ENCODE results near the gene TP53BP2. TPM values are rescaled to one million over a fixed set of nuclear protein-coding genes. Genes with fewer than 3 reads are reported as not detected.

TP53BP2 gene
- polyA plus RNA-seq, 3 donors: 6.4 to 13.9 (median 12.0) TPM

GRCh38 chr1:223776826-223777454, 68.8 kb downstream of the TP53BP2 start:
- 67 to 90% (median 85%) methylated on average over 8 to 10 of the region's 10 CpGs for WGBS, 3 donors
- no peak overlapping the region for H3K27ac ChIP-seq (ENCODE audit: low read depth, low read length)

GRCh38 chr1:223776075-223776814, 69.5 kb downstream of the TP53BP2 start:
- 46 to 53% (median 47%) methylated on average over 9 of the region's 9 CpGs for WGBS, 3 donors
- H3K27ac ChIP-seq (ENCODE audit: low read depth, low read length): no peak overlapping the region

- no peak overlapping the region for H3K27ac ChIP-seq (ENCODE audit: low read depth, low read length)
- 67 to 71% (median 69%) methylated on average over 1 of the region's 1 CpG for WGBS, 3 donors
Observed at GRCh38 chr1:223775711-223776074, 70.1 kb downstream of the TP53BP2 start.

- no peak overlapping the region for H3K27ac ChIP-seq (ENCODE audit: low read depth, low read length)
- 49 to 64% (median 61%) methylated on average over 4 of the region's 4 CpGs for WGBS, 3 donors
Observed at GRCh38 chr1:223775054-223775453, 70.7 kb downstream of the TP53BP2 start.

GRCh38 chr1:223774134-223774814, 71.5 kb downstream of the TP53BP2 start:
- WGBS, 3 donors: 81 to 93% (median 86%) methylated on average over 6 of the region's 6 CpGs
- no peak overlapping the region for H3K27ac ChIP-seq (ENCODE audit: low read depth, low read length)

GRCh38 chr1:223772771-223773160, 73.0 kb downstream of the TP53BP2 start:
- WGBS, 3 donors: 78 to 91% (median 88%) methylated on average over 5 of the region's 5 CpGs
- H3K27ac ChIP-seq (ENCODE audit: low read depth, low read length): no peak overlapping the region

- 35 to 54% (median 47%) methylated on average over 16 of the region's 16 CpGs for WGBS, 3 donors
Observed at GRCh38 chr1:223771814-223772770, 73.7 kb downstream of the TP53BP2 start.

GRCh38 chr1:223771469-223771813, 74.3 kb downstream of the TP53BP2 start:
- WGBS, 3 donors: 55 to 62% (median 59%) methylated on average over 2 of the region's 2 CpGs
- H3K27ac ChIP-seq (ENCODE audit: low read depth, low read length): no peak overlapping the region

More at GRCh38 chr1:223771814-223772770, 73.7 kb downstream of the TP53BP2 start:
- no peak overlapping the region for H3K27ac ChIP-seq (ENCODE audit: low read depth, low read length)

- WGBS, 3 donors: 93 to 98% (median 94%) methylated on average over 9 of the region's 9 CpGs
- peak overlapping the region; percentile 11 for H3K27ac ChIP-seq (ENCODE audit: low read depth, low read length)
Observed at GRCh38 chr1:223770621-223771315, 75.0 kb downstream of the TP53BP2 start.

- 48 to 81% (median 75%) methylated on average over 7 of the region's 7 CpGs for WGBS, 3 donors
- no peak overlapping the region for H3K27ac ChIP-seq (ENCODE audit: low read depth, low read length)
Observed at GRCh38 chr1:223765719-223766340, 79.9 kb downstream of the TP53BP2 start.

- no peak overlapping the region for H3K27ac ChIP-seq (ENCODE audit: low read depth, low read length)
- WGBS, 3 donors: 54 to 72% (median 68%) methylated on average over 9 of the region's 9 CpGs
Observed at GRCh38 chr1:223765036-223765718, 80.6 kb downstream of the TP53BP2 start.

GRCh38 chr1:223763881-223764280, 81.9 kb downstream of the TP53BP2 start:
- WGBS, 3 donors: 93 to 97% (median 95%) methylated on average over 5 of the region's 5 CpGs
- H3K27ac ChIP-seq (ENCODE audit: low read depth, low read length): no peak overlapping the region

- WGBS, 3 donors: 86 to 97% (median 91%) methylated on average over 5 of the region's 5 CpGs
Observed at GRCh38 chr1:223763251-223763650, 82.5 kb downstream of the TP53BP2 start.

GRCh38 chr1:223761411-223761810, 84.3 kb downstream of the TP53BP2 start:
- WGBS, 3 donors: 57 to 89% (median 58%) methylated on average over 7 of the region's 7 CpGs
- H3K27ac ChIP-seq (ENCODE audit: low read depth, low read length): no peak overlapping the region

More at GRCh38 chr1:223763251-223763650, 82.5 kb downstream of the TP53BP2 start:
- H3K27ac ChIP-seq (ENCODE audit: low read depth, low read length): no peak overlapping the region

GRCh38 chr1:223760833-223761232, 84.9 kb downstream of the TP53BP2 start:
- 75 to 83% (median 75%) methylated on average over 6 of the region's 6 CpGs for WGBS, 3 donors
- H3K27ac ChIP-seq (ENCODE audit: low read depth, low read length): no peak overlapping the region

GRCh38 chr1:223759273-223759672, 86.5 kb downstream of the TP53BP2 start:
- 87 to 89% (median 88%) methylated on average over 13 of the region's 13 CpGs for WGBS, 3 donors

GRCh38 chr1:223758734-223759133, 87.0 kb downstream of the TP53BP2 start:
- 93 to 95% (median 94%) methylated on average over 9 of the region's 9 CpGs for WGBS, 3 donors
- H3K27ac ChIP-seq (ENCODE audit: low read depth, low read length): no peak overlapping the region

More at GRCh38 chr1:223759273-223759672, 86.5 kb downstream of the TP53BP2 start:
- H3K27ac ChIP-seq (ENCODE audit: low read depth, low read length): no peak overlapping the region
